ENCODE data around the gene SLC22A2. TPM values are rescaled to one million over a fixed set of nuclear protein-coding genes. Genes with fewer than 3 reads are reported as not detected.

The SLC22A2 gene
- total RNA-seq, 2 experiments from 2014 or later, result not detected

DNA sequence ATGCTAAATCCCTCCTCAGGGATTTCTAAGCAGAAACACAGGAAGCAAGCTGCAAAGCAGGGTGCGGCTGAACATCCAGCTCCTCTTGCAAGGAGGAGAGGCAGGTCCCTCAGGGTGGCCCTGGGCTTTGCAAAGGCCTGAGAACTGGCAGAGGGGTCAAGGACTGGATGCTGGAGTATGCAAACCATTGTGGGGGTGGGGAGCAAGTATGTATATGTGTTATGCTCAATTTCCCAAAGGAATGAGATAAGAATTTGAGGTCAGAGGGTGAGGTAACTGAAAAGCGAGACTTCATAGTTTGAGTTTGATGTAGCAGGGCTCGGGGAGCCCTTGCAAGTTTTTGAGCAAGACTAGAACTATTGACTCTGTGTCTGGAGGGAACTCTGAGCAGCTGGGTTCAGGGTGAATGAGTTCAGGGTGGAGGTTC is 11.2 kb downstream of the SLC22A2 start:
- DNase-seq (ENCODE audit: low spot score), result no peak
- H3K9me3 ChIP-seq (ENCODE audit: low read length), result no peaks in the 10 kb centered on the region
- BruUV-seq (replicated peaks), result no TSS peak

GRCh38 chr6:160240691-160241084 is 17.9 kb downstream of the SLC22A2 start:
- Histone ChIP-seq H3K4me2 (ENCODE audit: low read length) (no peak overlapping the region), H3K27ac (ENCODE audit: low read depth, low read length, poor library complexity, severe bottlenecking) (no peak overlapping the region), H4K20me1 (ENCODE audit: insufficient read depth, low read length) (no peaks in the 10 kb centered on the region), H3K9me3 (ENCODE audit: low read length) (peaks cover 9% of the 10 kb centered on the region; the same call in 1 of the 2 replicates), H3K79me2 (ENCODE audit: insufficient read depth, low read depth, low read length) (no peaks in the 10 kb centered on the region), H3K36me3 (ENCODE audit: insufficient read depth, low read length) (no peaks in the 10 kb centered on the region), H3K4me3 (ENCODE audit: low read depth, low read length, poor library complexity, severe bottlenecking) (no peak overlapping the region), H2AFZ (ENCODE audit: low read length) (no peak overlapping the region), H3K4me1 (ENCODE audit: insufficient read depth, low read length, poor library complexity, severe bottlenecking) (no peaks in the 10 kb centered on the region), H3K9me2 (ENCODE audit: insufficient read depth, low read length) (no peaks in the 10 kb centered on the region)
- intact Hi-C loops (cut with micrococcal nuclease; ENCODE audit: unreplicated experiment), result no loop called here
- TF ChIP-seq, protein P1, sequence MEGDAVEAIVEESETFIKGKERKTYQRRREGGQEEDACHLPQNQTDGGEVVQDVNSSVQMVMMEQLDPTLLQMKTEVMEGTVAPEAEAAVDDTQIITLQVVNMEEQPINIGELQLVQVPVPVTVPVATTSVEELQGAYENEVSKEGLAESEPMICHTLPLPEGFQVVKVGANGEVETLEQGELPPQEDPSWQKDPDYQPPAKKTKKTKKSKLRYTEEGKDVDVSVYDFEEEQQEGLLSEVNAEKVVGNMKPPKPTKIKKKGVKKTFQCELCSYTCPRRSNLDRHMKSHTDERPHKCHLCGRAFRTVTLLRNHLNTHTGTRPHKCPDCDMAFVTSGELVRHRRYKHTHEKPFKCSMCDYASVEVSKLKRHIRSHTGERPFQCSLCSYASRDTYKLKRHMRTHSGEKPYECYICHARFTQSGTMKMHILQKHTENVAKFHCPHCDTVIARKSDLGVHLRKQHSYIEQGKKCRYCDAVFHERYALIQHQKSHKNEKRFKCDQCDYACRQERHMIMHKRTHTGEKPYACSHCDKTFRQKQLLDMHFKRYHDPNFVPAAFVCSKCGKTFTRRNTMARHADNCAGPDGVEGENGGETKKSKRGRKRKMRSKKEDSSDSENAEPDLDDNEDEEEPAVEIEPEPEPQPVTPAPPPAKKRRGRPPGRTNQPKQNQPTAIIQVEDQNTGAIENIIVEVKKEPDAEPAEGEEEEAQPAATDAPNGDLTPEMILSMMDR (conservative IDR thresholded peaks at IDR 0.05; ENCODE audit: low read length), result no peak
- no peak for TF ChIP-seq EZH2phosphoT487 (IDR thresholded peaks at IDR 0.05; ENCODE audit: borderline replicate concordance, low read depth, low read length)
- CTCF ChIA-PET (ENCODE audit: unreplicated experiment), result no interaction called here
- no peak for DNase-seq (ENCODE audit: low spot score)
- BruUV-seq (replicated peaks), result no TSS peak
- POLR2A ChIA-PET, result interaction anchor here (1.5 kb wide), 1 partner anchor 34 kb away, joined by 4 read pairs; no protein-coding TSS in a partner anchor

More for the DNA sequence above, 11.2 kb downstream of the SLC22A2 start:
- Histone ChIP-seq H3K27ac (ENCODE audit: low read depth, low read length, poor library complexity, severe bottlenecking) (no peak overlapping the region), H4K20me1 (ENCODE audit: insufficient read depth, low read length) (no peaks in the 10 kb centered on the region), H3K9me2 (ENCODE audit: insufficient read depth, low read length) (no peaks in the 10 kb centered on the region), H3K79me2 (ENCODE audit: insufficient read depth, low read depth, low read length) (no peaks in the 10 kb centered on the region), H3K4me2 (ENCODE audit: low read length) (no peak overlapping the region), H3K4me1 (ENCODE audit: insufficient read depth, low read length, poor library complexity, severe bottlenecking) (no peaks in the 10 kb centered on the region), H2AFZ (ENCODE audit: low read length) (no peak overlapping the region), H3K4me3 (ENCODE audit: low read depth, low read length, poor library complexity, severe bottlenecking) (no peak overlapping the region), H3K36me3 (ENCODE audit: insufficient read depth, low read length) (no peaks in the 10 kb centered on the region)
- ChIA-PET CTCF (ENCODE audit: unreplicated experiment) (no interaction called here), POLR2A (no interaction called here)
- intact Hi-C loops (cut with micrococcal nuclease; ENCODE audit: unreplicated experiment), result no loop called here
- no peak for TF ChIP-seq EZH2phosphoT487 (IDR thresholded peaks at IDR 0.05; ENCODE audit: borderline replicate concordance, low read depth, low read length)
- TF ChIP-seq, protein P1 (conservative IDR thresholded peaks at IDR 0.05; ENCODE audit: low read length), result no peak

DNA sequence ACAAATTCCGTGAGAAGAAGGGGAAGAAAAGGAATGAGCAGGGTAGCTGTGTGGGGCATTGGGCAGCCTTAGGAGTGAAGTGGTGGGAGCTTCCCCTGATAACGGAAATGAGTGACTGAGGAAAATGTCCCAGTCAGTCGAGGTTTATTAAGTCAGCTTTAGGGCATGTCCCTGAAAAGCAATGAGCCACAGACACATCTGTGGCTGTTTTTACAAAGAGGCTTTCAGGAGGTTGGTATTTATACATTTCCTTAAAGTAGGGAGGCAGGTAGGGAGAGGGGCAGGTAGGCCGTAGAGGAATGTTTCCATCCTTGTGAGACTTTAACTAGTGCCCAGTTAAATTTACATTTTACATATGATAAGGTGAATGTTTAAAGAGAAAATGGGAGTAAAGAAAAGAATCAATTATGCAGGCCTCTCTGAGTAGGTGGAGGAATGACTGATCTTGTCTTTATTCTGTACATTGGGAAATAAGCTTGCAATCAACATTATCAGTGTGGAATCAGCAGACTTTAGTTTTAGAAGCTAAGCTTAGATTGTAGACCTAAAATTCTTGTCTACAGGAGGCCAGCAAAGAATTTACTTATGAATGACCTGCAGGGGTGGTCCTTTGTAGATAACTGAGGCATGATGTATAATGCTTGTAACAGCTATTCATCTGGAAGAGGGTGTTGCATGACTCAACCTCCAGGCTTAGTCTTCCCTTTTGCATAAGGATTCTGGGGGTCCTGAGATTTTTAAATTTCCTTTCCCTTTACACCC is 18.5 kb downstream of the SLC22A2 start:
- H3K4me2 ChIP-seq (ENCODE audit: low read length), result no peak overlapping the region
- no TSS peak for BruUV-seq (replicated peaks)
- no peaks in the 10 kb centered on the region for H3K79me2 ChIP-seq (ENCODE audit: insufficient read depth, low read depth, low read length)
- no peak overlapping the region for H2AFZ ChIP-seq (ENCODE audit: low read length)
- CTCF ChIA-PET (ENCODE audit: unreplicated experiment), result no interaction called here
- H3K9me2 ChIP-seq (ENCODE audit: insufficient read depth, low read length), result no peaks in the 10 kb centered on the region
- POLR2A ChIA-PET, result interaction anchor here (1.5 kb wide), 1 partner anchor 35 kb away, joined by 4 read pairs; no protein-coding TSS in a partner anchor
- H3K27ac ChIP-seq (ENCODE audit: low read depth, low read length, poor library complexity, severe bottlenecking), result no peak overlapping the region
- H3K4me3 ChIP-seq (ENCODE audit: low read depth, low read length, poor library complexity, severe bottlenecking), result no peak overlapping the region
- intact Hi-C loops (cut with micrococcal nuclease; ENCODE audit: unreplicated experiment), result no loop called here
- H3K4me1 ChIP-seq (ENCODE audit: insufficient read depth, low read length, poor library complexity, severe bottlenecking), result no peaks in the 10 kb centered on the region
- TF ChIP-seq EZH2phosphoT487 (IDR thresholded peaks at IDR 0.05; ENCODE audit: borderline replicate concordance, low read depth, low read length), result no peak
- TF ChIP-seq, protein P1 (conservative IDR thresholded peaks at IDR 0.05; ENCODE audit: low read length), result no peak
- no peak for DNase-seq (ENCODE audit: low spot score)
- H4K20me1 ChIP-seq (ENCODE audit: insufficient read depth, low read length), result no peaks in the 10 kb centered on the region
- H3K36me3 ChIP-seq (ENCODE audit: insufficient read depth, low read length), result no peaks in the 10 kb centered on the region
- peaks cover 12% of the 10 kb centered on the region; the same call in 1 of the 2 replicates for H3K9me3 ChIP-seq (ENCODE audit: low read length)

Data from OCI-LY7 (cell line).